ENCODE results near the gene IQCM.

IQCM gene

DNA sequence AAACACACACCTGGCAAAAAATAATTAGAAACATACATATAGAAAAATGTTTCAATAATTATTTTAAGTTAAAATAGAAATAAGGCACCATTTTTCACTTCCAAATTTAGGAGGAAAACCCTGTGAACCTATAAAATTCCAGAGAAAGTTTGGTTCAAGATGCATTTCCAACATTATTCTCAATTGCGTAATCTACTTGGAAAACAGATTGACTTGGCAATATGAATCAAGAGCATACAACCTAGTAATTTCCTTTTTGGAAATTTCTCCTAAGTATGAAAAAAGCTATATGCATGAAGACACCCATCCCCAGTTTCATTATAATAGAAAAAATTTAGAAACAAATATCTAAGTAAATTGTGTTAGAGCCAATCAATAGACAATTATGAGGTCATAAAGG lies 242.9 kb downstream of the IQCM start:
- Histone ChIP-seq H3K4me3 (ENCODE audit: severe bottlenecking) (no peak overlapping the region), H3K27ac (ENCODE audit: poor library complexity, severe bottlenecking) (no peak overlapping the region), H3K36me3 (ENCODE audit: low read depth) (no peaks in the 10 kb centered on the region), H3K4me1 (ENCODE audit: insufficient read depth, poor library complexity, severe bottlenecking) (no peaks in the 10 kb centered on the region), H3K27me3 (ENCODE audit: insufficient read depth, poor library complexity, severe bottlenecking) (no peaks in the 10 kb centered on the region), H3K9me3 (ENCODE audit: severe bottlenecking) (no peaks in the 10 kb centered on the region)
- TF ChIP-seq, protein P1, sequence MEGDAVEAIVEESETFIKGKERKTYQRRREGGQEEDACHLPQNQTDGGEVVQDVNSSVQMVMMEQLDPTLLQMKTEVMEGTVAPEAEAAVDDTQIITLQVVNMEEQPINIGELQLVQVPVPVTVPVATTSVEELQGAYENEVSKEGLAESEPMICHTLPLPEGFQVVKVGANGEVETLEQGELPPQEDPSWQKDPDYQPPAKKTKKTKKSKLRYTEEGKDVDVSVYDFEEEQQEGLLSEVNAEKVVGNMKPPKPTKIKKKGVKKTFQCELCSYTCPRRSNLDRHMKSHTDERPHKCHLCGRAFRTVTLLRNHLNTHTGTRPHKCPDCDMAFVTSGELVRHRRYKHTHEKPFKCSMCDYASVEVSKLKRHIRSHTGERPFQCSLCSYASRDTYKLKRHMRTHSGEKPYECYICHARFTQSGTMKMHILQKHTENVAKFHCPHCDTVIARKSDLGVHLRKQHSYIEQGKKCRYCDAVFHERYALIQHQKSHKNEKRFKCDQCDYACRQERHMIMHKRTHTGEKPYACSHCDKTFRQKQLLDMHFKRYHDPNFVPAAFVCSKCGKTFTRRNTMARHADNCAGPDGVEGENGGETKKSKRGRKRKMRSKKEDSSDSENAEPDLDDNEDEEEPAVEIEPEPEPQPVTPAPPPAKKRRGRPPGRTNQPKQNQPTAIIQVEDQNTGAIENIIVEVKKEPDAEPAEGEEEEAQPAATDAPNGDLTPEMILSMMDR (IDR thresholded peaks at IDR 0.05; ENCODE audit: poor library complexity, severe bottlenecking), result no peak
- ATAC-seq (ENCODE audit: low read depth) (no peak), DNase-seq (ENCODE audit: low spot score) (no peak)

DNA sequence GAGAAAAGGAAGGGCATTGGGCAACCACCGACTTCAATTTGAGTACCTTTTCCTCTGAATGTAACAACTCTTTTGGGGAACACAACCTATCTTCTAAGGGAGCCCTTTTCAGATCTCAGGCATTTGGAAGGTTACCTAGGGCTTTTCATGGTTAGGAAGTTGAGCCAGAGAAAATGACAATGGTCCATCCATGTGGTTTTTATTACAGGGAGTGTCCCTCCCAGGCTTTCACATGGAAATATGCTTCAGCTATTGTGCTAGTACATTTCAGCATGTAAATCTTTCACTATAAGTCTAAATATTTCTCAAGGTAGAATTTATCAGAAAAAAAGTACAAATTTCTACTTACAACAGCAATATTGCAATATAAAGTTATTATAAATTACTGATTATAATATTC lies 259.8 kb downstream of the IQCM start:
- Histone ChIP-seq H3K9me3 (ENCODE audit: severe bottlenecking) (no peaks in the 10 kb centered on the region), H3K27ac (ENCODE audit: poor library complexity, severe bottlenecking) (no peak overlapping the region), H3K4me3 (ENCODE audit: severe bottlenecking) (no peak overlapping the region), H3K36me3 (ENCODE audit: low read depth) (no peaks in the 10 kb centered on the region), H3K27me3 (ENCODE audit: insufficient read depth, poor library complexity, severe bottlenecking) (no peaks in the 10 kb centered on the region), H3K4me1 (ENCODE audit: insufficient read depth, poor library complexity, severe bottlenecking) (no peaks in the 10 kb centered on the region)
- TF ChIP-seq, protein P1 (IDR thresholded peaks at IDR 0.05; ENCODE audit: poor library complexity, severe bottlenecking), result no peak
- ATAC-seq (ENCODE audit: low read depth), result no peak
- no peak for DNase-seq (ENCODE audit: low spot score)

DNA sequence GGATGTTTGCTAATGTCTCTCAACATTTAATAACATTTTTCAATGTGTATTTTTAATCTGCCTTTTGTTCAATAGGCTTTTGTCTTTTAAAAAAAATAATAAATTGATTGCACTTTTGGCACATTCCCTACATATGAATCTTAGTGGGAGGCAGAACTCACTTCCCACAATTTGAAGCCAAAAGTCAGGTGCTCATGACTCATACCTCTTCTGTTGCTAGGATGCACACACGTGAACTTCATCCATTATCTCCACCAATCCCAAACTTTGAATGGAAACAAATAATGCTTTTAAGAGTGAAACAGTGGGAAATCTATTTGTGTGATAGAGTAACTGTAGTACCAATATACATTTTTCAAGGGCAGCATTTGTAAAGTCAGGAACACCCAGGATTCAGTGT lies 260.5 kb downstream of the IQCM start:
- Histone ChIP-seq H3K9me3 (ENCODE audit: severe bottlenecking) (no peaks in the 10 kb centered on the region), H3K27me3 (ENCODE audit: insufficient read depth, poor library complexity, severe bottlenecking) (no peaks in the 10 kb centered on the region), H3K36me3 (ENCODE audit: low read depth) (no peaks in the 10 kb centered on the region), H3K4me1 (ENCODE audit: insufficient read depth, poor library complexity, severe bottlenecking) (no peaks in the 10 kb centered on the region), H3K4me3 (ENCODE audit: severe bottlenecking) (no peak overlapping the region), H3K27ac (ENCODE audit: poor library complexity, severe bottlenecking) (no peak overlapping the region)
- TF ChIP-seq, protein P1 (IDR thresholded peaks at IDR 0.05; ENCODE audit: poor library complexity, severe bottlenecking), result no peak
- ATAC-seq (ENCODE audit: low read depth) (no peak), DNase-seq (ENCODE audit: low spot score) (no peak)

DNA sequence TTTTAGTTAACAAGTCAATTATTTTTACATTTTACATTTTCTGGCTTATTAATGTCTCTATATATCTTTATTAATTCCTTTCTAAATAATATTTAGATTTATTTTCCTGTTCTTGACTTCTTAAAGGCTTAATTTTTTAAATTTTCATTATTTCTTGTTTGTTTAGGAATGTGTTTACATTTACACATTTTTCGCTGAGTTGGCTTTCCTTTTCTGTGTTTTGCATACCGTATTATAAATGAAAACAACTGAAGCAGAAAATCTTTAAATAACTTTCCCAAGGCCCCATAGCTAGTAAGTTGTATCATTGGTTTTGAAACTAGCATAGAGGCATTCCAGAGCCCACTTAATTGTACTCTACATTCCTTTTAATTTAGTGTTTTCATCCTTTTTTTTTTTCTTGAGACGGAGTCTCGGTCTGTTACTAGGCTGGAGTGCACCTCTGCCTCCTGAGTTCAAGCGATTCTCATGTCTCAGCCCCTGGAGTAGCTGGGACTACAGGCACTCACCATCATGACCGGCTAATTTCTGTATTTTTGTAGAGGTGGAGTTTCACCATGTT lies 261.6 kb downstream of the IQCM start:
- H3K9me3 ChIP-seq (ENCODE audit: severe bottlenecking), result no peaks in the 10 kb centered on the region
- H3K4me3 ChIP-seq (ENCODE audit: severe bottlenecking), result no peak overlapping the region
- no peaks in the 10 kb centered on the region for H3K36me3 ChIP-seq (ENCODE audit: low read depth)
- H3K27me3 ChIP-seq (ENCODE audit: insufficient read depth, poor library complexity, severe bottlenecking), result no peaks in the 10 kb centered on the region
- ATAC-seq (ENCODE audit: low read depth) (no peak), DNase-seq (ENCODE audit: low spot score) (no peak)
- TF ChIP-seq, protein P1 (IDR thresholded peaks at IDR 0.05; ENCODE audit: poor library complexity, severe bottlenecking), result no peak
- no peaks in the 10 kb centered on the region for H3K4me1 ChIP-seq (ENCODE audit: insufficient read depth, poor library complexity, severe bottlenecking)
- H3K27ac ChIP-seq (ENCODE audit: poor library complexity, severe bottlenecking), result no peak overlapping the region

DNA sequence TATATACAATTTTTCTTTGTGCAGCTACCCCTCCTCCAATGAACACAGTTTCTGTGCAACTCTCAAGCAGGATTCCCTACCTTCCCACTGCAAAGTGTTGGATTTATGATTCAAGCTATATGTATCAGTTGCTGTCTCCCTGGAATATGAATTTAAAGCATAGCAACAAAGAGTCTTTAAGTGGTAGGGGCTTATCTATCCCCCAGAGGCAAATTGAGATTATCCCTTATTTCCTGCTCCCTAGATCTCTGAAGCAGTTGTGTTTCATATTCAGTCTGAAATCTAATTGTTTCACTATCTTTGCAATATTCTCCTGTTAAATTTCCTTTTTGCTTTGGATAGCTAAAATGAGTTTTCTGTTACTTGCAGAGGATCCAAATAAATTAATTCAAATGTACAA lies 263.0 kb downstream of the IQCM start:
- Histone ChIP-seq H3K4me1 (ENCODE audit: insufficient read depth, poor library complexity, severe bottlenecking) (no peaks in the 10 kb centered on the region), H3K9me3 (ENCODE audit: severe bottlenecking) (no peaks in the 10 kb centered on the region), H3K27me3 (ENCODE audit: insufficient read depth, poor library complexity, severe bottlenecking) (no peaks in the 10 kb centered on the region), H3K4me3 (ENCODE audit: severe bottlenecking) (no peak overlapping the region), H3K36me3 (ENCODE audit: low read depth) (no peaks in the 10 kb centered on the region), H3K27ac (ENCODE audit: poor library complexity, severe bottlenecking) (no peak overlapping the region)
- ATAC-seq (ENCODE audit: low read depth) (no peak), DNase-seq (ENCODE audit: low spot score) (no peak)
- TF ChIP-seq, protein P1 (IDR thresholded peaks at IDR 0.05; ENCODE audit: poor library complexity, severe bottlenecking), result no peak
